RWPE1 (cell line): ENCODE measurements around the gene MPDZ.

Source experiments
- CTCF ChIA-PET: fragments of 350-600 bp; sonication (Branson Sonifier 250); formaldehyde crosslinking; extraction: SDS; loops from one replicate; lab custom pipeline; 2021; lab: Yijun Ruan, JAX
- POLR2A ChIA-PET: fragments of 400-600 bp; formaldehyde crosslinking; extraction: SDS; loops from one replicate; lab custom pipeline; 2020; ENCODE audit warnings: antibody characterized with exemption; ENCODE audit not compliant: low non-redundant PET; lab: Yijun Ruan, JAX
- DNase-seq: peaks from one replicate; pipeline ENCODE4 v3.0.0; 2012; ENCODE audit warnings: low spot score
- H3K27ac ChIP-seq: fragments of 450-650 bp; 2 replicates; pipeline ENCODE4 v1.5.1; 2017
- CTCF ChIP-seq: fragments of 450-650 bp; conservative IDR thresholded peaks from 2 replicates; pipeline ENCODE4 v1.5.1; 2017; ENCODE audit warnings: low read depth, mild to moderate bottlenecking

Gene MPDZ

GRCh38 chr9:13113751-13114150 is 165.7 kb downstream of the MPDZ start:
- TF ChIP-seq CTCF = no peak
- CTCF ChIA-PET = interaction anchor here (0.7 kb wide), 1 partner anchor 579 kb away, joined by 3 read pairs; no protein-coding TSS in a partner anchor
- no peak overlapping the region for H3K27ac ChIP-seq
- DNase-seq = no peak
- POLR2A ChIA-PET = no interaction called here

- no peak for DNase-seq
- POLR2A ChIA-PET = no interaction called here
- no peak overlapping the region for H3K27ac ChIP-seq
- CTCF ChIA-PET = no interaction called here
- no peak for TF ChIP-seq CTCF
Observed at GRCh38 chr9:13113216-13113615, 166.3 kb downstream of the MPDZ start.

GRCh38 chr9:13111778-13112177 is 167.7 kb downstream of the MPDZ start:
- DNase-seq = no peak
- ChIA-PET POLR2A (no interaction called here), CTCF (no interaction called here)
- H3K27ac ChIP-seq = no peak overlapping the region
- TF ChIP-seq CTCF = no peak

GRCh38 chr9:13110766-13111417 is 168.6 kb downstream of the MPDZ start:
- ChIA-PET POLR2A (no interaction called here), CTCF (no interaction called here)
- TF ChIP-seq CTCF = no peak
- no peak overlapping the region for H3K27ac ChIP-seq
- DNase-seq = no peak

- no peak overlapping the region for H3K27ac ChIP-seq
- no peak for TF ChIP-seq CTCF
- no peak for DNase-seq
- POLR2A ChIA-PET = no interaction called here
- CTCF ChIA-PET = no interaction called here
Observed at GRCh38 chr9:13109781-13110180, 169.7 kb downstream of the MPDZ start.

GRCh38 chr9:13107008-13107407 is 172.5 kb downstream of the MPDZ start:
- TF ChIP-seq CTCF = no peak
- H3K27ac ChIP-seq = no peak overlapping the region
- POLR2A ChIA-PET = no interaction called here
- CTCF ChIA-PET = no interaction called here
- no peak for DNase-seq
